Left renal cortex interstitium (tissue), 4 donors: Measurements from ENCODE around the gene NOL9. TPM values are rescaled to one million over a fixed set of nuclear protein-coding genes. Genes with fewer than 3 reads are reported as not detected.
"Not testable (repeated sequence)": the region's sequence is repeated elsewhere in the genome, so short reads cannot be mapped to it uniquely, and the experiment has no call there.

ENCODE experiments used
- DNase-seq, 4 donors: peaks; one replicate each; pipeline ENCODE4 v3.0.0-alpha.2; 2013; ENCODE audit warnings: low read depth in 4 of 4, low spot score in 2 of 4, missing footprints in 1 of 4
- polyA plus RNA-seq, 4 donors: library from polyadenylated mRNA; unstranded; fragments of 120-200 nt; gene quantifications; one replicate each; pipeline ENCODE4 v1.2.1, GENCODE V29; 2013; ENCODE audit not compliant: insufficient read length in 4 of 4

NOL9 gene
- polyA plus RNA-seq, 4 donors: 11.9 to 27.5 (median 19.9) TPM

DNA sequence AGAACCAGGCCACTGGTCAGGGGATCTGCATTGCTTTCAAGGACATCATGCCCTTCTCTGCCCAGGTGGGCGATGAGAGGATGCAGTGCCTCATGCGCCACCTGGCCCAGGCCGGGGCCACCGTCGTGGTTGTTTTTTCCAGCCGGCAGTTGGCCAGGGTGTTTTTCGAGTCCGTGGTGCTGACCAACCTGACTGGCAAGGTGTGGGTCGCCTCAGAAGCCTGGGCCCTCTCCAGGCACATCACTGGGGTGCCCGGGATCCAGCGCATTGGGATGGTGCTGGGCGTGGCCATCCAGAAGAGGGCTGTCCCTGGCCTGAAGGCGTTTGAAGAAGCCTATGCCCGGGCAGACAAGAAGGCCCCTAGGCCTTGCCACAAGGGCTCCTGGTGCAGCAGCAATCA is 20.5 kb upstream of the NOL9 start:
- no peak for DNase-seq

DNA sequence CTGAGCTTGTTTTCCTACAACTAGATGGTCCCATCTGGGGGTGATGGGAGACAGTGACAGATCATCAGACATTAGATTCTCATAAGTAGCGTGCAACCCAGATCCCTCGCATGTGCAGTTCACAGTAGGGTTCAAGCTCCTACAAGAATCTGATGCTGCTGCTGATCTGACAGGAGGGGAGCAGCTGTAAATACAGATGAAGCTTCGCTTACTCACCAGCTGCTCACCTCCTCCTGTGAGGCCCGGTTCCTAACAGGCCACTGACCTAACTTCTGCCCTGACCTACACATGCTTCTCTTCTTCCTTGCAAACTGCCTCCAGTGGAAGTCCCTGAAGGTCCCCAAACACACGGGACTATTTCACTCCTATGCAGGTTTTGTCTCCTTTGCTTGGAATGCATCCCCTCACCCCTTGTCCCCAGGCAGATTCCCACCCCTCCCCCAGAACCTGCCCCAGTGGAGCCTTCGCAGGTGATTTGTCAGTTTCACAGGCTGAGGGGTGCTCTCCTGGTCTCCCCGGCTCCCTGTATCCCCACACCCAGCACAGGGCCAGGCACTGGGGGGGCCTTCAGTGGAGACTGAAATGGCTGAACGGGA is 19.8 kb upstream of the NOL9 start:
- DNase-seq: no peak

DNA sequence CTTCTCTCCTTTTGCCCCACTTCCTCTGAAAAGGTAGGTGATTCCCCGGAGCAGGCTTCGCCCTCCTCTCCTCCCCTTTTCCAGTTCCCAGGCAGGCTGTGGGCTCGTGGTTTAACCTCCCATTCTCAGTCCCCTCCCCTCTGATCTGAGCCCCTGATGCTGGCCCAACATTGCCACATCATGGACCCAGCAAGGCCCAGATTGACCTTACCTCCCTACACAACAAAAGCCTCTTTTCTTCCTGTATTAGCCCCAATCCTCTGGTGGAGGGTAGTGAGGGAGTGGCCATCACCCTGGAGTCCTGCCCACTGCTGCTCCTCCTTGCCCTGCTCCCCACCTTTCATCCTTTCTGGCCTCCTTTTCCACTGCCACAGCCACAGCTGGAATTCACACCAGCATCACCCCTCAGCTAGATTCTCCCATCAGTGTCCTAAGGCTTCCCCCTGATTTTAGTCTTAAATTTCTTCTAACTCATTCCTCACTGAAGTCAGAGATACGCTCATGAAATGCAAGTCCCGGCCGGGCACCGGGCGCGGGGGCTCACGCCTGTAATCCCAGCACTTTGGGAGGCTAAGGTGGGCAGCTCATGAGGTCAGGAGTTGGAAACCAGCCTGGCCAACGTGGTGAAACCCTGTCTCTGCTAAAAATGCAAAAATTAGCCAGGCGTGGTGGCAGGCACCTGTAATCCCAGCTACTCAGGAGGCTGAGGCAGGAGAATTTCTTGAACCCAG is 18.5 kb upstream of the NOL9 start:
- DNase-seq: no peak

DNA sequence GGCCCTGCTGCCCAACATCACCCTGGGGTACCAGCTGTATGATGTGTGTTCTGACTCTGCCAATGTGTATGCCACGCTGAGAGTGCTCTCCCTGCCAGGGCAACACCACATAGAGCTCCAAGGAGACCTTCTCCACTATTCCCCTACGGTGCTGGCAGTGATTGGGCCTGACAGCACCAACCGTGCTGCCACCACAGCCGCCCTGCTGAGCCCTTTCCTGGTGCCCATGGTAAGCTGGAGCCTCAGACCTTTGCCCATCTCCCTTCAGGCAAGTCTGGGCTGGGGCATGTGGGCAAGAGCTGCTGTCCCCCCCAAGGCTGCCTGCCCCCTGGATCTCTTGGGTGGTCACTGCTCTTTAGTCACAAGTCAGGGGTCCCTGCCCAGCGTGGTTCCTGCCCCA is 16.7 kb upstream of the NOL9 start:
- DNase-seq: no peak

DNA sequence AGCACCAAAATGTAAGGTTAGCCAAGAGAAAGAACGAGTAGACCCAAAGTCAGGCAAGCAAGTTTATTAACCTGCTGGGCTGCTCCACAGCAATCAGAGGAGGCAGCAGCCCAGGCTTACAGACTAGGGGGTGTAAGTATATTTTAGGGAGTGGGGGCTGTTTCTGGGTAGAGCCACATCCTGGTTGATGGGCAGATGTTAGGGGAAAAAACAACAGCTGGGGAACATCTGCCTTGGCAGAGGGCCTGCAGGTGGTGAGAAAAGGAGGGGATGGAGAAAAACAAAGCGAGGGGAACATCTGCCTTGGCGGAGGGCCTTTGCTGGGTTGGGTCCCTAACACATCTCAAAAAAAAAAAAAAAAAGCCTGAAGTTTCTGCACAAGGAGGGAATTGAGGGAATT is 15.8 kb upstream of the NOL9 start:
- no peak for DNase-seq

DNA sequence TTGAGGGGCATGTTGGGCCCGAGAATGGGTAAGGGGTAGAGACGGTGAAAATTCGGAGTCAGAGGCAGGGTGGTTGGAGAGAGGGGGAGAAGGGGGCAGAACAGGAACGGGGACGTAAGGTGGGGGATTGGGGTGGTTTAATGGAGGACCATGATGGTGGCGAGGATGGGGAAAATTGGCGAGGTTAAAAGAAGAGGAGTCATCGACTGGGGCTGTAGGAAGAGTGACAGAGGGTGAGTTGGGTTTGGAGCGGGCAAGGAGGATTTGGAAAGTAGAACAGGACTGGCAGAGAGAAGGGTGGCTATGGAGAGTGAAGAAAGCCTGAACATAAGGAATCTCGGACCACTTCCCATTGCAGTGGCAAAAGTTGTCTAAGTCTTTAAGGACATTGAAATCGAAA is 14.7 kb upstream of the NOL9 start:
- DNase-seq: no peak

DNA sequence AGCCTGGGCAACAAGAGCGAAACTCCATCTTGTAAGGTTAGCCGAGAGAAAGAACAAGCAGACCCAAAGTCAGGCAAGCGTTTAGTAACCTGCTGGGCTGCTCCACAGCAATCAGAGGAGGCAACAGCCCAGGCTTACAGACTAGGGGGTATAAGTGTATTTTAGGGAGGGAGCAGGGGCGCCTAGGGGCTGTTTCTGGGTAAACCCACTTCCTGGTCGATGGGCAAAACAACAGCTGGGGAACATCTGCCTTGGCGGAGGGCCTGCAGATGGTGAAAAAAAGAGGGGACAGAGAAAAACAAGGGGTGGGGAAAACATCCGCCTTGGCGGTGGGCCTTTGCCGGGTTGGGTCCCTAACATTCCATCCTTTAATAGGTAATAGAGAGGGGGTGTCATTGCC is 6.0 kb upstream of the NOL9 start:
- no peak for DNase-seq

DNA sequence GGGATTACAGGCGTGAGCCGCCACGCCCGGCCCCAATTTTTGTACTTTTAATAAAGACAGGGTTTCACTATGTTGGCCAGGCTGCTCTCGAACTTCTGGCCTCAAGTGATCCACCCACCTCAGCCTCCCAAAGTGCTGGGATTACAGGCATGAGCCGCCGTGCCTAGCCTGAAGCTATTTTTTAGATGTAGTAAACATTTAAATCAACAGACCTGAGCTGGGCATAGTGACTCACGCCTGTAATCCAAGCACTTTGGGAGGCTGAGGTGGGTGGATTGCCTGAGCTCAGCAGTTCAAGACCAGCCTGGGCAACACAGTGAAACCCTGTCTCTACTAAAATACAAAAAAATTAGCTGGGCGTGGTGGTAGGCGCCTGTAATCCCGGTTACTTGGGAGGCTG is 4.8 kb upstream of the NOL9 start:
- not testable (repeated sequence) for DNase-seq

DNA sequence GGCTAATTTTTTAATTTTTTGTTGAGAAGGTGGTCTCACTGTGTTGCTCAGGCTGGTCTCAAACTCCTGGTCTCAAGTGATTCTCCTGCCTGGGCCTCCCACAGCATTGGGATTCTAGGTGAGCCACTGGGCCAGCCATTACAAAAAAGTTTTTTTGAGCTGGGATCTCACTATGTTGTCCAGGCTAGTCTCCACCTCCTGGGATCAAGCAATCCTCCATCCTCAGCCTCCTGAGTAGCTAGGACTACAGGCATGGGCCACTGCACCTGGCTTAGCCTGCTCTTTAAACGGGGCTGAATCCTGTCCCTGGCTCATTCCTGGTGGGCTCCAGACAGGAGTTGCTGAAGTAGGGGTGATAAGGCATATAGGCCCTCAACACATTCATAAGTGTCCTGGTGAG is 3.3 kb upstream of the NOL9 start:
- DNase-seq: no peak

DNA sequence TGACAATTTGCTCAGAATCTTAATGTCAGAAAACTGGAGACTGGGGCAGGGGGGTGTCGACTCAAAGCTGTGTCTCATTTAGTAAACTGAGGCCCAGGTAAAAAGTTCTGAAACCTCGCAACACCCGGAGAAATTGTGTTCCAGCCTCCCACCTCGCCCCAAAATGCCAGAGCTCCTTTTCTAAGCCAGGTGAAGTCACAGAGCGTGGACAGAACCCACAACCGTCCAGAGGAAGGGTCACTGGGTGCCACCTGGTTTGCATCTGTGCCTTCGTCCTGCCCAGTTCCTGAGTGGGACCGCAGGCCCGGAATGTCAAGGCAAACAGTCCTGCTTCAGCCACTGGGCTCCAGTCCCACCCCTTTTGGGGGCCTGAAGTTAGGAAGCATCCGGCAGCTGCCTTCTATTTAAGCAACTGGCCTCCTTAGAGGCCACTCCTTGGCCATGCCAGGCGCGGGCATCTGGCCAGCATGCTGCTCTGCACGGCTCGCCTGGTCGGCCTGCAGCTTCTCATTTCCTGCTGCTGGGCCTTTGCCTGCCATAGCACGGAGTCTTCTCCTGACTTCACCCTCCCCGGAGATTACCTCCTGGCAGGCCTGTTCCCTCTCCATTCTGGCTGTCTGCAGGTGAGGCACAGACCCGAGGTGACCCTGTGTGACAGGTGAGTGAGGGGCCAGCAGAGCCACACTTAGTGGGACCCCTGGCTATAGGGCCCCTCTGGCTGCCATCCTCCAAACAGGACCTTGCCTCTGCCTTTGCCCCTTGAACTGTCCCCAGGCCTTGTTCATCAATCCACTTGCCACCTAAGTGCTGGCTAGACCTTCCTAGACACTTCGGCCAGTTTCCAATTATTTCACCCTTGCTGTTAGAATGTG is 830 bp upstream of the NOL9 start, which contains the start of gene TAS1R1:
TAS1R1 (plus strand) TSS at position 401 of the 872 bp plus-strand sequence; CDS start at position 468, 67 bp downstream.
- DNase-seq: no peak

DNA sequence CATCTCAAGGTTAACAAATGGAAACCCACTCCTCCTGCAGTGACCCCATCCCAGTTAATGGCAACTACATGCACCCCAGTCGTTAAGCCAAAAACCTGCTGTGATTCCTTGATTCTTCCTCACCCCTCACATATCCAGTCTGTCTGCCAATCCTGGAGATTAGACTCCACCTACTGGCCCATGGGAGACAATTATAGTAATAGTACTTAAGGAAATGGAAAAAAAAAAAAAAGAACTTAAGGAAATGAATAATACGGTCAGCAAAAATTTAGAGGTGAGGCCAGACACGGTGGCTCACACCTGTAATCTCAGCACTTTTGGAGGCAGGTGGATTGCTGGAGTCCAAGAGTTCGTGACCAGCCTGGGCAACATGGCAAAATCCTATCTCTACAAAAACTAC is 7.0 kb downstream of the NOL9 start:
- no peak for DNase-seq

DNA sequence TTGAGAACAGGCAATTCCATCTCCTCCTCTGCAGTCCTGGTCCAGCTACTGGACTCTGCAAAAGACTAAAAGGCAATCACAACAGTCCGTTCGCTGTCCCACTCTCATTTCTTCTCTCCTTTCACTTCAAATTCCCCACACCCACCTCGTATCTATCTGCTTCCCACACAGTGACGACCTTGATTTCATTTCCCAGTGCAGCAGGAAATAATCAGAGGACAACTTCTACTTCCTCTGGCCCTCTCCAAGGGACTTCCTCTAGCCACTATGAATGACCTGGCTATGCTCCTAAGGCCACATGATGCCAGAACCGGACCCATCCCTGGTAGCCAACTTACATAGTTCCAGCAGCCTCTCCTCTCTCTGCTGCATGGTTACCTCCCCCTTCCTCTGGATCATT is 8.0 kb downstream of the NOL9 start:
- no peak for DNase-seq

DNA sequence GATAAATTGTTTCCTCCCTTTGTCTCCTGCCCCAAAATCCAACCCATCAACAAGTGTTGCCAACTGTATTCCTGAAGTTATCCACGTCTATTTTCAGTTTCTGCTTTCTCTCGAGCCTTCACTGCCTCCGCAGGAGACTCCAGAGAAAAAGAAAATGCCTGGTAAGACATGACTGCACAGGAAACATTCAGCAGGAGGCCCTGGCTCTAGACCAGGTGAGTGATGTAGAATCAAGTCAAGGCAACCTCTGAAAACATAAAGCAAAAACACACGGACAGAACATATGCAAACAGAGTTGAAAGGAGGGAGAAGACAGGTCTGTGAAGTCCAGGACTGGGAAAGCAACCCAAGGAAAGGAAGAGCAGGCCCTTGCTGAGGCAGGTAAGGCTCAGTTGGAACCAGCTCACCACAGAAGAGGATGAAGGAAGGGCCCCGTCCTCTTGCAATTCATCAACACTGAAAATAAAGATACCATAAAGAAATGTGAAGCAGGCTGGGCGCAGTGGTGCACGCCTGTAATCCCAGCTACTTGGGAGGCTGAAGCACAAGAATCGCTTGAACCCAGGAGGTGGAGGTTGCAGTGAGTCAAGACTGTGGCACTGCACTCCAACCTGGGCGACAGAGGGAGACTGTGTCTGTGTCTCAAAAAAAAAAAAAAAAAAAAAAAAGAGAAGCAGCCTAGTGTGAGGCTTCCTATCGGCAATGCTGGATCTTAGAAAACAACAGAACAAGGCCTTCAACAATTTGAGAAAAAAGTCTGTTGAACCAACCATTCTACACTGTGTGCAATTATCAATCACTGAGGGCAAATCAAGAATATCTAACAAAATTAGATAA is 8.8 kb downstream of the NOL9 start:
- DNase-seq: no peak

DNA sequence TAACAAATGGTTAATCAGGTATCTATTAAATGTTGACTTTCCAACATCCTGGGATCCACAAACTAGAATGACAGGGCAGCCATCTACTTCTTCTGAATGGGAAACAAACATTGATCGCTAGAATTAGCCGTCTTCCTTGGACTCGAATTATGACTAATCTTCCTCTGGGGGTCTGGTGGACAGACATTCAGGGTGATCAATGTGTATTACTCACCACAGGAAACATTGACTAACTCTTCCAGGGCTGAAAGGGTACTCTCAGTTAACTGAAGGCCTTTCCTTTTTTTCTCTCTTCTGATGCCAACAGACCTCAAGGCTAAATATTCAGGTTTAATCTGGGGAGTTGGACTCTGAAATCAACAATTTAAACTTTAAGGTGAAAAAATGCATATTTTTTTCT is 9.5 kb downstream of the NOL9 start:
- no peak for DNase-seq

DNA sequence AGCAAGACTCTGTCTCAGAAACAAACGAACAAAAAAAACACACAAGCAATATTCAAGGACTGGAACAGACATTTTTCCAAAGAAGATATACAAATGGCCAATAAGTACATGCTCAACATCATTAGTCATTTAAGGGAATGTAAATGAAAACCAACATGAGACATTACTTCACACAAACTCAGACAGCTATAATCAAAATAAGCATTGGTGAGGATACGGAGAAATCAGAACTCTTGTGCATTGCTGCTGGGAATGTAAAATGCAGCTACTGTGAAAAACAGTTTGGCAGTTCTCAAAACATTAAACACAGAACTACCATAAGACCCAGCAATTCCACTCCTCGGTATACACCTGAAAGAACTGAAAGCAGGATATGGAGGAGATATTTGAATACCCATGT is 15.4 kb downstream of the NOL9 start:
- DNase-seq: no peak

DNA sequence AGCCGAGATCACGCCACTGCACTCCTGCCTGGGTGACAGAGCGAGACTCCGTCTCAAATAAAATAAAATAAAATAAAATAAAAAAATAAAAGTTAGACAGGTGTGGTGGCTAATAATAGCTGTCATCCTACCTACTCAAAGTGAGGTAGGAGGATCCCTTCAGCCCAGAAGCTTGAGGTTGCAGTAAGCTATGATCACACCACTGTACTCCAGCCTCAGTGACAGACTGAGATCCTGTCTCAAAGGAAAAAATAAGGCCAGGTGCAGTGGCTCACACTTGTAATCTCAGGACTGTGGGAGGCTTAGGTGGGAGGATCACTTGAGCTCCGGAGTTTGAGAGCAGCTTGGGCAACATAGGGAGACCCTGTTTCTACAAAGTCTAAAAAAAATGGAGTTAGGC is 18.0 kb downstream of the NOL9 start:
- DNase-seq: no peak

DNA sequence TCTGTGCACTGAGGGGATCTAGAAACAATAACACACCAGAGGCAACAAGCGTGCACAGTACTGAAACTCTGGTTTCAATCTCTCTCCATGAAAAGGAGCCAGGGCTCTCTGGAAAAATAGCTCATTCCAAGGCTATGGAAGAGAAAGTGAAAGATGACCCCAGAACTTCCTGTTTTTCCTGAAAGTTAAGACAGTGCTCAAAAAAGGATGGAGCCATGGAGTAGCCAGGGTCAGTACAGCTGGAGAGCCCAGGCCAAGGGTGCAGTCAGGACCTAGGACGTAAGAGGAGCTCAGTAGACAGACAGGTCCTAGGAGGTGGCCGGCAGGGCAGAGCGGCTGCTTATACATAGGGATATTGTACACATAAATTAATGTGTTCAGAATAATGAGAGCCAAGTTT is 19.1 kb downstream of the NOL9 start:
- no peak for DNase-seq

DNA sequence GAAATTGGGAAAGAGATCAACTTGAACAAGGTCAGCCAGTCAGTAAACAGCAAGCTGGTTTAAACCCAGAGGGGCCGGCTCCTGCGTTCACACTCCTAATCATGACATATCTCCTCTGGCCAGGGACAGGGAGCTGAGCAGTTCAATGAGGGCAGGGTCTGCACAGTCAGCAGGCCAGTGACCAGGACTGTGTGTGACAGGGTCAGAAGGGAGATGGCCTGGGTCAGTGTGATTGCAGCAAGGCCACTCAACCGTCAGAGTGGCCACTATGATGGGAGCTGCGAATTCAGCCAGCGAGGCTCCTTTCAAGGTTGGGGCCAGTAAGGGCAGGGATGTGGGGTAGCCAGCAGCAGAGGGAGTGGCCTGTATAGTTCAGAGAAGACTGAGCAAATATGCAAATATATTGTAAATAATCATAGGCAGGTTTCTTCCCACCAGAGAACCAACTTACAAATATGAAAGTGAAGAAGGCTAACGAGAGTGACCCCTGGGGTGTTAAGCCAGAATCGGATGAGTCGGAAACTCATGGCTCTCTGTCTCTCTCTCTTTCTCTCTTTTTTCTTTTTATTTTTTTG is 20.0 kb downstream of the NOL9 start:
- no peak for DNase-seq

DNA sequence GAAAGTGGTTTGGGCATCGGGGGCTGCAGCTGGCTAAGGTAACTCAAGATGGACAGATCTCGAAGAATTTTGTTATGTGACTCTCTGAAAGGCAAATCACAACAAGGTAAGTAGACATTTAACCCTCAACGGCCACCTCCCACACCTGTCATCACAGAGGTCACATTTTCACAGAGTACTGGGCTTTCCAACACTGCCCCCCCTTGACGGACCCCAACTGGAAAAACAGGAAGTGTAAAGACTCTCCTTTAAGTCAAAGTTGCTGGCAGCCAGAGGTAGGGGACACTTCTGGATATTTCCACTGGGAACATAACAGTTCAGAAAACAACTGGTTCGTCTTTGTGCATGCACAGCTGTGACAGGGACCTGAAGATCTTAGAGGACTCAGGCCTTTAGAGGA is 22.3 kb downstream of the NOL9 start:
- no peak for DNase-seq

DNA sequence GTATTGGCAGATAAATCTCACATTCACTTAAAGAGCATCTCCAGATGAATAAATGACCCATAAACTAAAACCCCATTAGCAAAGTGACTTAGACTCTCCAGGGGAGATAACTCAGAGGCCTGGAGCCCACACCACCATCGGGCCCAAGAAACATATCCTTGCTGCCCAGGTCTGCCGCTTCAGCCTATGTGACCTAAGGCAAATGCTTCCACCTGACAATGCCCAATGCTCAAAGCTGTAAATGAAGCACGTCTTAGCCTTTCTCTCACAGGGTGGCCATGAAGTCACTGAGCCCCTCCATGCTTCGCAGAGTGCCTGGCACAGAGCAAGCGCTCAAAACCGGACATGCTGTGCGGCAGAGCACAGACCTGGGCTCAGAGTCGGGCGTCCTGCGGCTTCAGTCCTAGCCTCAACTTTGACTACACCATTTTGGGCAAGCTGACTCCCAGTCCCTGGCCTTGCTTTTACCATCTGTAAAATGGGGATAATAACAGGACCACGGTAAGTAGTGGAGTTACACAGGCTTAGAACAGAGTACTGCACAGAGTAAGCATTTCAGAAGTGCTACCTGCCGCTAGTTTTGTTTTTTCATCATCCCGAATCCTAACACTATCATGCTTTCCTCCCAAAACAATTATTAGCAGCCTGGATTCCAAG is 23.7 kb downstream of the NOL9 start:
- DNase-seq: no peak
